ENCODE data around the gene CYP2W1. TPM values are rescaled to one million over a fixed set of nuclear protein-coding genes. Genes with fewer than 3 reads are reported as not detected.

The CYP2W1 gene
- total and polyA plus RNA-seq, 2 donors (not counting 3 experiments of a cell fraction or from before 2014, with no cell fraction given): not detected

- no peaks in the 10 kb centered on the region for H3K4me1 ChIP-seq (ENCODE audit: control insufficient read depth, extremely low read depth, insufficient read depth, low read length)
- no peak overlapping the region for H3K4me3 ChIP-seq (replicated peaks in 1 of 3; ENCODE audit: insufficient read depth in 1 of 3, low read depth in 1 of 3, low read length in 3 of 3)
- H3K4me2 ChIP-seq (ENCODE audit: insufficient read depth, low read length): no peak overlapping the region
- no peaks in the 10 kb centered on the region for H4K20me1 ChIP-seq (replicated peaks; ENCODE audit: control insufficient read depth, extremely low read depth, insufficient read depth, low read length)
- H2AFZ ChIP-seq (ENCODE audit: low read depth, low read length): no peak overlapping the region
- no peak overlapping the region for H3K9ac ChIP-seq (replicated peaks; ENCODE audit: extremely low read depth, insufficient read depth, low read length)
- dilution Hi-C loops (cut with MboI; ENCODE audit: extremely low pct_ligation_motif_present, low sequenced_read_pairs): no loop called here
- no TSS peak for BruUV-seq (replicated peaks)
- FAIRE-seq (no peak), DNase-seq (ENCODE audit: low read depth, low spot score) (no peak)
- CTCF ChIA-PET: interaction anchor here (0.7 kb wide), 1 partner anchor 28 kb away, joined by 3 read pairs; no protein-coding TSS in a partner anchor
- H3K27me3 ChIP-seq (ENCODE audit: control insufficient read depth in 2 of 2, insufficient read depth in 2 of 2, low read length in 2 of 2): no peaks in the 10 kb centered on the region
- POLR2A ChIA-PET: interaction anchor here (1.1 kb wide), 1 partner anchor 121 kb away, joined by 6 read pairs; no protein-coding TSS in a partner anchor
- H3K9me1 ChIP-seq (replicated peaks; ENCODE audit: control insufficient read depth, extremely low read depth, insufficient read depth, low read length): no peaks in the 10 kb centered on the region
- H3K36me3 ChIP-seq (ENCODE audit: control insufficient read depth in 2 of 2, extremely low read depth in 1 of 2, insufficient read depth in 2 of 2, low read length in 2 of 2): peaks cover 11 to 13% of the 10 kb centered on the region in 2 experiments
- H3K27ac ChIP-seq (ENCODE audit: insufficient read depth, low read depth, low read length): no peak overlapping the region
- TF ChIP-seq EZH2 (IDR thresholded peaks at IDR 0.05; ENCODE audit: borderline replicate concordance, low read depth, low read length, severe bottlenecking) (no peak), MAX (IDR thresholded peaks at IDR 0.05; ENCODE audit: insufficient read depth, insufficient read length) (no peak)
- intact Hi-C loops (cut with micrococcal nuclease): no loop called here
- H3K79me2 ChIP-seq (ENCODE audit: control insufficient read depth, insufficient read depth, low read length): no peaks in the 10 kb centered on the region
- H3K9me3 ChIP-seq (replicated peaks; ENCODE audit: control insufficient read depth, insufficient read depth, low read length): no peaks in the 10 kb centered on the region
Measured at GRCh38 chr7:964401-965231, 18.4 kb upstream of the CYP2W1 start.

DNA sequence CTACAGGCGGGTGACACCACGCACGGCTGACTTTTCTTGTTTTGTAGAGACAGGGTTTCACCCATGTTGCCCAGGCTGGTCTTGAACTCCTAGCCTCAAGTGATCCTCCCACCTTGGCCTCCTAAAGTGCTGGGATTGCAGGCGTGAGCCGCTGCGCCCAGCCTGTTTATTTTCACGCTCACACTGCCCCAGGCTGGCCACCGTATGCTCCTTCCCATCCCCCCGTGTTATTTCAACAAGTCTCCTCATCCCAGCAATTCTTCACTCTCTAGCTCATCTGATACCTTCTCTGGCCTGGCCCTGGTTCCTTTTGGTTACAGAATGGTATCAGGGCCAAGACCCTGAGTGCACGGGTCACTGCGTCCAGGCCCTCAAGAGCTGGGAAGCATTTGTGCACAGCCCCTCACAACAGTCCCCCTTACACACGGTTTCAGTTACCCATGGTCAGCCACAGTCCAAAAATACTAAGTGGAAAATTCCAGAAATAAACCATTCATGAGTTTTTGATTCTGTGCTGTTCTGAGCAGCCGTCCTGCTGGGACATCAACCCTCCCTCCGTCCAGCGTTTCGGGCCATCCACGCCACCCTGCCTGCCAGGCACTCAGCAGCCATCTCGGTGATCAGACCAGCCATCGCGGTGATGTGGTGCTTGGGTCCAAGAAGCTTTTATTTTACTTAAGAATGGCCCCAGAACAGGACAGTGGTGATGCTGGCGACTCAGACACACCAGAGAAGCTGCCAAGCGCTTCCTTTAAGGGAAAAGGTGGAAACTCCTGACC lies 16.5 kb upstream of the CYP2W1 start:
- no peaks in the 10 kb centered on the region for H3K4me1 ChIP-seq (ENCODE audit: control insufficient read depth, extremely low read depth, insufficient read depth, low read length)
- intact Hi-C loops (cut with micrococcal nuclease) (no loop called here), dilution Hi-C loops (cut with MboI; ENCODE audit: extremely low pct_ligation_motif_present, low sequenced_read_pairs) (no loop called here)
- no peak overlapping the region for H3K4me3 ChIP-seq (replicated peaks in 1 of 3; ENCODE audit: insufficient read depth in 1 of 3, low read depth in 1 of 3, low read length in 3 of 3)
- H4K20me1 ChIP-seq (replicated peaks; ENCODE audit: control insufficient read depth, extremely low read depth, insufficient read depth, low read length): no peaks in the 10 kb centered on the region
- TF ChIP-seq JUN (IDR thresholded peaks at IDR 0.05; ENCODE audit: borderline replicate concordance, insufficient read depth, insufficient read length, low read depth) (no peak), POLR2A (IDR thresholded peaks at IDR 0.05; ENCODE audit: low read depth, low read length) (no peak)
- BruUV-seq (replicated peaks): no TSS peak
- H3K27me3 ChIP-seq (ENCODE audit: control insufficient read depth in 2 of 2, insufficient read depth in 2 of 2, low read length in 2 of 2): no peaks in the 10 kb centered on the region
- ChIA-PET POLR2A (interaction anchor here (1.0 to 1.4 kb wide), 2 partner anchors 8 kb away, joined by 3 to 4 read pairs; partner anchors contain the start of gene COX19), CTCF (no interaction called here)
- no peak for DNase-seq (ENCODE audit: low read depth, low spot score)
- H3K9me3 ChIP-seq (replicated peaks; ENCODE audit: control insufficient read depth, insufficient read depth, low read length): no peaks in the 10 kb centered on the region
- H2AFZ ChIP-seq (ENCODE audit: low read depth, low read length): no peak overlapping the region
- peaks cover 9% of the 10 kb centered on the region for H3K79me2 ChIP-seq (ENCODE audit: control insufficient read depth, insufficient read depth, low read length)
- H3K9me1 ChIP-seq (replicated peaks; ENCODE audit: control insufficient read depth, extremely low read depth, insufficient read depth, low read length): no peaks in the 10 kb centered on the region
- H3K36me3 ChIP-seq (ENCODE audit: control insufficient read depth in 2 of 2, extremely low read depth in 1 of 2, insufficient read depth in 2 of 2, low read length in 2 of 2): peaks cover 13% of the 10 kb centered on the region in 2 experiments
- no peak overlapping the region for H3K27ac ChIP-seq (ENCODE audit: insufficient read depth, low read depth, low read length)
- no peak overlapping the region for H3K9ac ChIP-seq (replicated peaks; ENCODE audit: extremely low read depth, insufficient read depth, low read length)
- H3K4me2 ChIP-seq (ENCODE audit: insufficient read depth, low read length): no peak overlapping the region
- FAIRE-seq: no peak

Measured in endothelial cell of umbilical vein (primary cell).